ENCODE data around the gene PHF1. TPM values are rescaled to one million over a fixed set of nuclear protein-coding genes. Genes with fewer than 3 reads are reported as not detected.

Gene PHF1
- total RNA-seq, 2 donors from 2014 or later, result 71.4 to 75.7 TPM

DNA sequence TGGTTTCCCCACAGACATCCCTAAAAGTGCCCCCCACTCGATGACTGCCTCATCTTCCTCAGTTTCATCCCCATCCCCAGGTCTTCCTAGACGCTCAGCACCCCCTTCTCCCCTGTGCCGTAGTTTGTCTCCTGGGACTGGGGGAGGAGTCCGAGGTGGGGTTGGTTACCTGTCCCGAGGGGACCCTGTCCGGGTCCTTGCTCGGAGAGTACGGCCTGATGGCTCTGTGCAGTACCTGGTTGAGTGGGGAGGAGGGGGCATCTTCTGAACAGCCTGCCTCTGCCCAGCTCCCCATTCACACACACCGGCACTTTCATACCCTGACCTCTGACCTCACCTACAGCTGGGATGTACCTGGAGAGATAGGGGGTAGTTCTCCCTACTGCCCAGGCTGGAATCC is 5.0 kb downstream of the PHF1 start:
- H3K9me3 Mint-ChIP-seq, result no peaks in the 10 kb centered on the region
- no peak overlapping the region for H3K9ac ChIP-seq (ENCODE audit: extremely low read depth, low read length, poor library complexity, severe bottlenecking)
- TF ChIP-seq, protein P1, sequence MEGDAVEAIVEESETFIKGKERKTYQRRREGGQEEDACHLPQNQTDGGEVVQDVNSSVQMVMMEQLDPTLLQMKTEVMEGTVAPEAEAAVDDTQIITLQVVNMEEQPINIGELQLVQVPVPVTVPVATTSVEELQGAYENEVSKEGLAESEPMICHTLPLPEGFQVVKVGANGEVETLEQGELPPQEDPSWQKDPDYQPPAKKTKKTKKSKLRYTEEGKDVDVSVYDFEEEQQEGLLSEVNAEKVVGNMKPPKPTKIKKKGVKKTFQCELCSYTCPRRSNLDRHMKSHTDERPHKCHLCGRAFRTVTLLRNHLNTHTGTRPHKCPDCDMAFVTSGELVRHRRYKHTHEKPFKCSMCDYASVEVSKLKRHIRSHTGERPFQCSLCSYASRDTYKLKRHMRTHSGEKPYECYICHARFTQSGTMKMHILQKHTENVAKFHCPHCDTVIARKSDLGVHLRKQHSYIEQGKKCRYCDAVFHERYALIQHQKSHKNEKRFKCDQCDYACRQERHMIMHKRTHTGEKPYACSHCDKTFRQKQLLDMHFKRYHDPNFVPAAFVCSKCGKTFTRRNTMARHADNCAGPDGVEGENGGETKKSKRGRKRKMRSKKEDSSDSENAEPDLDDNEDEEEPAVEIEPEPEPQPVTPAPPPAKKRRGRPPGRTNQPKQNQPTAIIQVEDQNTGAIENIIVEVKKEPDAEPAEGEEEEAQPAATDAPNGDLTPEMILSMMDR (conservative IDR thresholded peaks at IDR 0.05), result no peak
- no peak for DNase-seq
- peak overlapping the region; percentile 24 for H3K4me3 Mint-ChIP-seq
- H3K27ac ChIP-seq (ENCODE audit: low read depth, low read length), result no peak overlapping the region
- H3K9me3 ChIP-seq (ENCODE audit: control insufficient read depth, low read length), result no peaks in the 10 kb centered on the region
- no peaks in the 10 kb centered on the region for H3K27me3 ChIP-seq (ENCODE audit: control insufficient read depth, insufficient read depth, low read length, poor library complexity, severe bottlenecking)
- peak overlapping the region; percentile 97 for H3K4me3 ChIP-seq (ENCODE audit: low read length)
- H3K27ac Mint-ChIP-seq, result no peak overlapping the region
- peaks cover 40% of the 10 kb centered on the region for H3K36me3 Mint-ChIP-seq (ENCODE audit: low read depth)
- H3K27me3 Mint-ChIP-seq (ENCODE audit: insufficient read depth), result no peaks in the 10 kb centered on the region
- H3K4me1 ChIP-seq (ENCODE audit: control insufficient read depth, insufficient read depth, low read length), result peaks cover 4% of the 10 kb centered on the region
- H3K36me3 ChIP-seq (ENCODE audit: control insufficient read depth, insufficient read depth, low read length), result peaks cover 43% of the 10 kb centered on the region
- peaks cover 39% of the 10 kb centered on the region for H3K4me1 Mint-ChIP-seq
- WGBS, 2 experiments (ENCODE audit: insufficient coverage in 1 of 2, insufficient read length in 1 of 2), result 94 to 100% methylated on average over 1 to 8 of the region's 9 CpGs

DNA sequence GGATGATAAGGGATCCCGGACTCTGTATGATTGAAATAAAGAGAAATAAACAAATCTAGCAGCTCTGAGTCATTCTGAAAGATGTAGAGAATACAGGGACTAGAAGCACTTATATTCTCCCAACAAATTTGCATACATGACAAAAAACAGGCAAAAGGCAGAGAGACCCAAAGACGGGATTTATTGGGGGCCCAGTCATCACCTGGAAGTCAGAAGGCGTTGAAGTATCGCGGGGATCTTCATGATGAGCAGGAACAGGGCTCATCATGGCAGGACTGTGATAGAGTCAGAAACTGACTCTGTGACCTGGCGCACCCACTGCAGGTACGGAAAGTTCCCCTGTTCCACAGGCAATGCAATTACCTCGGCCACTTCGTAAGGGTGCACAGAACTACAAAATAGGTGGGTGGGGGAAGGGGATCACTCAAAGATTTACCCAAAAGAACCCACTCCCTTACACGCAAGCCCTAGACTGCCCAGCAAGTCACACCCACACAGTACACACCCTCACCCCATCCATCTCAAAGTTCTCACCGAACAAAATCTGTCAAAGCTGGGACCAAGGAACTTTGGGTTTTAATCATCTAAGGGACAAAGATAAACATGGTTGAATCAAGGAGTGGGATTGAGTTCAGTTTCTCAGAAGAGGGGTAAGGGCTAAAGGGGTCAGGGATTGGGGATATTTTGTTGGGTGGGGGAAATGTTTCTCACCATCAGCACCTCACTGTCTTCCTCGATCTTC is 5.7 kb downstream of the PHF1 start:
- DNase-seq, result no peak
- Mint-ChIP-seq H3K4me3 (peak overlapping the region; percentile 97), H3K4me1 (peaks cover 42% of the 10 kb centered on the region), H3K27ac (peak overlapping the region; percentile 98), H3K36me3 (ENCODE audit: low read depth) (peaks cover 40% of the 10 kb centered on the region), H3K27me3 (ENCODE audit: insufficient read depth) (no peaks in the 10 kb centered on the region), H3K9me3 (no peaks in the 10 kb centered on the region)
- H3K9me3 ChIP-seq (ENCODE audit: control insufficient read depth, low read length), result no peaks in the 10 kb centered on the region
- peaks cover 43% of the 10 kb centered on the region for H3K36me3 ChIP-seq (ENCODE audit: control insufficient read depth, insufficient read depth, low read length)
- no peaks in the 10 kb centered on the region for H3K27me3 ChIP-seq (ENCODE audit: control insufficient read depth, insufficient read depth, low read length, poor library complexity, severe bottlenecking)
- peaks cover 4% of the 10 kb centered on the region for H3K4me1 ChIP-seq (ENCODE audit: control insufficient read depth, insufficient read depth, low read length)
- 74 to 78% methylated on average over 4 to 11 of the region's 12 CpGs for WGBS, 2 experiments (ENCODE audit: insufficient coverage in 1 of 2, insufficient read length in 1 of 2)
- peak overlapping the region; percentile 78 for H3K9ac ChIP-seq (ENCODE audit: extremely low read depth, low read length, poor library complexity, severe bottlenecking)
- H3K27ac ChIP-seq (ENCODE audit: low read depth, low read length), result no peak overlapping the region
- TF ChIP-seq, protein P1 (conservative IDR thresholded peaks at IDR 0.05), result no peak
- H3K4me3 ChIP-seq (ENCODE audit: low read length), result peak overlapping the region; percentile 97

GRCh38 chr6:33417128-33417902 is 6.5 kb downstream of the PHF1 start:
- peaks cover 42% of the 10 kb centered on the region for H3K4me1 Mint-ChIP-seq
- Histone ChIP-seq H3K27me3 (ENCODE audit: control insufficient read depth, insufficient read depth, low read length, poor library complexity, severe bottlenecking) (no peaks in the 10 kb centered on the region), H3K4me1 (ENCODE audit: control insufficient read depth, insufficient read depth, low read length) (peaks cover 4% of the 10 kb centered on the region), H3K27ac (ENCODE audit: low read depth, low read length) (peak overlapping the region; percentile 85), H3K4me3 (ENCODE audit: low read length) (peak overlapping the region; percentile 97), H3K9me3 (ENCODE audit: control insufficient read depth, low read length) (no peaks in the 10 kb centered on the region), H3K36me3 (ENCODE audit: control insufficient read depth, insufficient read depth, low read length) (peaks cover 43% of the 10 kb centered on the region), H3K9ac (ENCODE audit: extremely low read depth, low read length, poor library complexity, severe bottlenecking) (peak overlapping the region; percentile 78)
- H3K27ac Mint-ChIP-seq, result peak overlapping the region; percentile 98
- H3K4me3 Mint-ChIP-seq, result peak overlapping the region; percentile 97
- no peaks in the 10 kb centered on the region for H3K9me3 Mint-ChIP-seq
- no peaks in the 10 kb centered on the region for H3K27me3 Mint-ChIP-seq (ENCODE audit: insufficient read depth)
- peaks cover 39% of the 10 kb centered on the region for H3K36me3 Mint-ChIP-seq (ENCODE audit: low read depth)
- DNase-seq, result no peak
- WGBS, 2 experiments (ENCODE audit: insufficient coverage in 1 of 2, insufficient read length in 1 of 2), result 1% methylated on average over 18 to 25 of the region's 25 CpGs
- TF ChIP-seq, protein P1 (conservative IDR thresholded peaks at IDR 0.05), result no peak
